22Rv1 (cell line): ENCODE data around the gene ARX.

ENCODE experiments used
- ZFX ChIP-seq: fragments of 450-650 bp; IDR thresholded peaks from 2 replicates; pipeline ENCODE4 v1.6.1; 2017; ENCODE audit warnings: antibody characterized with exemption, borderline replicate concordance
- TF ChIP-seq, protein P1 (sequence below): fragments of 450-650 bp; IDR thresholded peaks from 2 replicates; pipeline ENCODE4 v1.5.1; 2017; ENCODE audit warnings: mild to moderate bottlenecking

DNA sequence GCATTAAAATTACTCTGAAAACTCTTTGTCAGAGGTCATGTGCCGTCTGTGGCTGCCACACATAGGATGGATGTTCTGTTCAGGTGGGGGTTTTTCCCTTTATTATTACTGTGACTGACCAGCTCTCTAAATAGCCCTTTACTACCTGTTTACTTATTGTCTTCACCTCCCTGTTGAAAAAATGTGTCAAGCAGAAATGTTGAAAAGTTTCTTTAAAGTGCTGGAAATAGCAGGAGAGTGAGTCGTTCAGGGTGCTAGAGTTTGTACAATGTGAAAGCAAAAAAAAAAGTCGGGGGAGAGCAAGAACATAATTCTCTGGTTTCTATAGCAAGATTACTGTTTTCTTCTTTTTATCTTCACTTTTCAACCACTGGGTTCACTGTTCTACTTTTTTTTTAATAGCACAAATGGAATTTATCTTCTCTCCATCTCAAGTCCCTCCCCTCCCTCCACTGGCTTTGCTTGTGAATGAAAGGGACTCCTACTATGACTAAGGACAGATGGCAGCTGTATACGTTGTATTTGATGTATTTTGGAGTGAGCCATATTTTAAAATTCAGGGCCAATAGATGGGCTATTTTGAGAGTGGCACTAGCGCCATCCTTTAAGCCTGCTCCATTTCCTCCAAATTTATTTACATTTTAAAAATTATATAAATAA, 33.3 kb downstream of the ARX start:
- TF ChIP-seq, protein P1, sequence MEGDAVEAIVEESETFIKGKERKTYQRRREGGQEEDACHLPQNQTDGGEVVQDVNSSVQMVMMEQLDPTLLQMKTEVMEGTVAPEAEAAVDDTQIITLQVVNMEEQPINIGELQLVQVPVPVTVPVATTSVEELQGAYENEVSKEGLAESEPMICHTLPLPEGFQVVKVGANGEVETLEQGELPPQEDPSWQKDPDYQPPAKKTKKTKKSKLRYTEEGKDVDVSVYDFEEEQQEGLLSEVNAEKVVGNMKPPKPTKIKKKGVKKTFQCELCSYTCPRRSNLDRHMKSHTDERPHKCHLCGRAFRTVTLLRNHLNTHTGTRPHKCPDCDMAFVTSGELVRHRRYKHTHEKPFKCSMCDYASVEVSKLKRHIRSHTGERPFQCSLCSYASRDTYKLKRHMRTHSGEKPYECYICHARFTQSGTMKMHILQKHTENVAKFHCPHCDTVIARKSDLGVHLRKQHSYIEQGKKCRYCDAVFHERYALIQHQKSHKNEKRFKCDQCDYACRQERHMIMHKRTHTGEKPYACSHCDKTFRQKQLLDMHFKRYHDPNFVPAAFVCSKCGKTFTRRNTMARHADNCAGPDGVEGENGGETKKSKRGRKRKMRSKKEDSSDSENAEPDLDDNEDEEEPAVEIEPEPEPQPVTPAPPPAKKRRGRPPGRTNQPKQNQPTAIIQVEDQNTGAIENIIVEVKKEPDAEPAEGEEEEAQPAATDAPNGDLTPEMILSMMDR, result no peak
- TF ChIP-seq ZFX, result no peak
